NCI-H446 treated with DMSO at 0.1 percent for 48 hours (cell line): ENCODE results near the gene NES.

Experiments
- DNase-seq: peaks from one replicate; lab custom pipeline; 2025; lab: John Stamatoyannopoulos, UW

NES gene

DNA sequence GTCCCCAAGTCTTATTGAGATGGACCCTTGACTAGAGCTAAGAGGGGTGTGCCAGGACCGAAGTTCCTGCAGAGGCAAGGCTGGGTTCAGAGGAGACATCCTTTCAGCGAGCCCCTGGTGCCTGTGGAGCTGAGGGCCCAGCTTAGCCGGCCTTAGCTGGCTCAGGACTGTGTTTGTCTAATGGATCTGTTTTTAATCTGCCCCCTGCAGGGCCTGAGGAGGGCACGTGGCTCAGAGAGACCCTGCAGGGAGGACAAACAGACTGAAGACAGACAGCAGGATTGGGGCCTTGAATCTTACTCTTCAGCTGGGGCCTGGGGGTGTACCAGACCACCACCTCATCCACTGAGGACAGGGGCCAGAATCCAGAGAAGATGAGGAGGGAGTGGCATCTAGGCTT, 26.5 kb upstream of the NES start:
- no peak for DNase-seq

DNA sequence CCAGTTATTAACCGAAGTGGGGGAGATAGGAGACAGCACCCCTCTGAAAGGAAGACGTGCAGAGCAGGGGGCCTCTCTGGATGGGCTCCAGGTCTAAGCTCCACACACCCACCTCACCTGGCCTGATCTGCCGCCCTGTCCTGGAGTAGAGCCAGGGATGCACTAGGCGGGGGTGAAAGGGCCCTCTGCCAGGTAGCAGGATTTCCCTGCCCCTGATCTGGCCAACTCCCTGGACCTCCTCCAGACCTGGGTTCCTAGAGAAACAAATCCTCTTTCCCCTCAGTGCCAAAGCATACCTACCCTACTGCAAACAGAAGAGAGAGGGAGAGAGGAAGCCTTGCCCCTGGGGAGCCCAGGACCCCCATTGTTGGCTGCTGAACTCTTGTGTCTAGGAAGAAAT, 26.1 kb upstream of the NES start:
- no peak for DNase-seq

DNA sequence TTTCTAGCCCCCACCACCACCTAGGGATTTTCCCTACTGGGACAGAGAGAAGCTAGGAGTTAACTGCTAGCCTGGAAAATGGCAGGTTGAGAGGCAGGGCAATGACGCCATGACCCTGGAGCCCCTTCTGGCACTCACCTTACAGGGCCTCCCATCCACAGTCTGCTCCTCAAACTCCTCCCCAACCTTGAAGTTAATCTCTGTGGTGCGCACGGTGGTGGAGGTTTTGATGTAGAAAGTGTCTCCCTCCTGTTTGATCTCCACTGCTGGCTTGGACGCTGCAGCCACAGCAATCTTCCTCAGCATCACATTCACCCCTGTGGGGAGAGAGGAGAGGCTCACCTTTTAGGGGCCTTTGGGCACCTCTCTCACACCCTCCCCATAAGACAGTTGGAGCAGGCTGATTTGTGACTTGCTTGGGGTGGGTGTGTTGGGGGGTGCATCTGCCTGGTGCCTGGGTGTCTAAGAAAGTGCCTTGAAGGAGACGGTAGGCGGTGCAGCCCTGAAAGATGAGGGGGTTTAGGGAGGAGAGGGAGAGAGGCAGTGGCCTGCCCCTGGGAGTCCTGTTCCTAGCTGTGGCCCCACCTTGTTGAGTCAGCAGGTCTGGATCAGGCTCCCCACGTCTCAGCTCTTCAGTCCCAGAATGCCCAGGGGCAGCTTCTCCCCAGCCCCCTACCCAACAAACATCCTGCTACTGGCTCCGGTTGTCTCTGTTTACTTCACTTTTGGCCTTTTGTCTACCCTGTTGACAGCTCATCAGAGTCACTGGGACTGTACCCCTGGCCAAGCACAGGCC, 23.7 kb upstream of the NES start:
- DNase-seq: no peak

DNA sequence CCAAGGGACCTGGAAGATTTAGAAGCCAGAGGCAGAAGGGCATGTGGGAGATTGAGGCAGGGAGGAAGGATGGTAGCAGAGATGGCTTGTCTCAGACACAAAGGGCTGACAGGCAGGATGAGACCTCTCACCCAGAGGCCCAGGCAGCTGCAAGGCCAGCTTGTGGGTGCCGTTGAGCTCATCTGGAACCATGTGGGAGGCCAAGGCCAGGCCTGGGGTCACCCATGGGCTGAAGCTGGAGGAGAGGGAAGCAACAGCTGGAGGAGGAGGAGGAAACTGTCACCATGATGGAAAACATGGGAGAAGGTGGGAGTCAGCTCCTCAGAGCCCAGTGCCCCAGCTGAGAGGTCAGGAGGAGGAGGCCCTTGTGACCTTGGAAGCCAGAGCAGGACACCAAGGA, 21.8 kb upstream of the NES start:
- DNase-seq: no peak

DNA sequence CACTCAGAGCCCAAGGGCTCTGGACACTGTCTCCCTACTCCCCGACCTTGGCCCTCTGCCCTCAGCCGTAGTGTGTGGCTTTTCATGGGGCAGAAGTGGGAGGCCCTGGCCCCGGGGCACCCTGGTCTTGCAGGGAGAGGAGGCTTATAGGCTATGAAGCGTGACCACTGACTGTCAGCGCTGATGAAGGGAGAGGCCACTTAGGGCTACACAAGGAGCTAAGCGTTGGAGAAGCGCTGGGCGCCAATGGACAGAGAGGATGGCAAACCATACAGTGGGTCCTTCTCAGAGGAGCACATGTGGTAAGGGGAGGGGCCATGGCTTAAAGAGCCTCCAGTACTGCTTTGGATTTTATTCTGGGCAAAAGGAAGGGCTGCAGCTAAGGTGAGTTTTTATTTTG, 20.3 kb upstream of the NES start:
- DNase-seq: no peak

DNA sequence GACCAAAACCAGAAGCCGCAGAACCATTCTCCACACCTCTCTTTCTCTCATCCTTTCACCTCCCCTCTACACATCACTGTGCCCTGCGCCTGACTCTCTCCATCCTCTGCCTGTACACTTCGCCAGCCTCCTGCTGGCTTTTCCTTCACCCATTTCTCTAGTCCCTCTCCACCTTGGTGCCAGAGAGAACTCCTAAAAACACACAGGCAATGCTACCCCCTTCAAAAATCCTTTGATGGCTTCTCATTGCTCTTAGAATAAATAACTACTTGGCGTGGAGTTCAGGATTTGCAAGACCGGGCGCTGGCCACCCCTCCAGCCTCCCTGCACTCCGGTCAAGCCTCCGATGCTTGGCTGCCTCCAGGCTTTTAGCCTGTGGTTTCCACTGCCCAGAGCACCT, 19.5 kb upstream of the NES start:
- no peak for DNase-seq

DNA sequence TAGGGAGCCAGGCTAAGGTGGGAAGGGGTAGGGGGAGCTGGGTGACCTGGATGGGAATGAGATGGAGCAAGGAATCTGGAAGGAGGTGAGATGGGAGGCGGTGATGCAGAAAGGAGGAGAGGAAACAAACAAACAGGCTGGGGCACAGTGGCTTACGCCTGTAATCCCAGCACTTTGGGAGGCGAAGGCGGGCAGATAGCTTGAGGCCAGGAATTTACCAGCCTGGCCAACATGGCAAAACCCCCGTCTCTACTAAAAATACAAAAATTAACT, 17.4 kb upstream of the NES start:
- no peak for DNase-seq

DNA sequence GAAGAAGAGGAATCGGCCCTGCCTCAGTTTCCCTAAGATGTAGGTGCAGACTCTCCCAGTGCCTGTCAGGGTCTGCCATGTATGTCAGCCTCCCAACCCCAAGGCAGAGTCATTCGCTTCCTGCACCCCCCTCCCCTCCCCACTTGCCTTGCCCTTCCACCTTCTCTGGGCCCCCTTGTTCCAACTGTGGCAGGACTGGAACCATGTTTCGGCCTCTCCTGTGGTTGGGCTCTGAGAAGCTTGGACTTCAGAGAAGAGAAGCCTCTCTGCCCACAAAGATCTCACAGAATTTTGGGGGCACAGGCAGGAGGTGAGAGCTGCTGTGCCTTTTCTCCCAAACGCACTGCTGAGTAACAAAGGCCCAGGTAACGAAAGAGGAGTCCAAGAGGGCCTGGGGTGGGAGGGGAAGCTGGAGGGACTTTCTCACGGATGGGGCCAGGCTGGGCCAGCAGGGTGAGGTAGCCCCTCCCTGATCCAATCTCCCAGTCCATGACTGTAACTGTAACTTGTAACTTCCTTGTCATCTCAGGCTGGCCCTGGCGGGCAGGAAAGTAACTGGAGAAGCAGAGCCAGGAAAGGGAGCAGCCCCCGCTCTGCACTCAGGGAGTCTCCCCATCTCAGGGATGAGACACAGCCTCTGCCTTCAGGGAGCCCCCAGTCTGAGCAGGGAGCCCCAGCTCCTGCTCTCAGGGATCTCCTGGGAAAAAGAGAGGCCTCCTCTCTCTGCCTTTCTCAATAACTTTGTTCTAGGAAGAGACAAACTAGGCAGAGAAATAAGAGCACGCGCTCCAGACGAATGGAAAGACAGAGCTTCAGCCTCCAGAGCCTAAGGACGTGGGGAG, 16.9 kb upstream of the NES start:
- DNase-seq: no peak

DNA sequence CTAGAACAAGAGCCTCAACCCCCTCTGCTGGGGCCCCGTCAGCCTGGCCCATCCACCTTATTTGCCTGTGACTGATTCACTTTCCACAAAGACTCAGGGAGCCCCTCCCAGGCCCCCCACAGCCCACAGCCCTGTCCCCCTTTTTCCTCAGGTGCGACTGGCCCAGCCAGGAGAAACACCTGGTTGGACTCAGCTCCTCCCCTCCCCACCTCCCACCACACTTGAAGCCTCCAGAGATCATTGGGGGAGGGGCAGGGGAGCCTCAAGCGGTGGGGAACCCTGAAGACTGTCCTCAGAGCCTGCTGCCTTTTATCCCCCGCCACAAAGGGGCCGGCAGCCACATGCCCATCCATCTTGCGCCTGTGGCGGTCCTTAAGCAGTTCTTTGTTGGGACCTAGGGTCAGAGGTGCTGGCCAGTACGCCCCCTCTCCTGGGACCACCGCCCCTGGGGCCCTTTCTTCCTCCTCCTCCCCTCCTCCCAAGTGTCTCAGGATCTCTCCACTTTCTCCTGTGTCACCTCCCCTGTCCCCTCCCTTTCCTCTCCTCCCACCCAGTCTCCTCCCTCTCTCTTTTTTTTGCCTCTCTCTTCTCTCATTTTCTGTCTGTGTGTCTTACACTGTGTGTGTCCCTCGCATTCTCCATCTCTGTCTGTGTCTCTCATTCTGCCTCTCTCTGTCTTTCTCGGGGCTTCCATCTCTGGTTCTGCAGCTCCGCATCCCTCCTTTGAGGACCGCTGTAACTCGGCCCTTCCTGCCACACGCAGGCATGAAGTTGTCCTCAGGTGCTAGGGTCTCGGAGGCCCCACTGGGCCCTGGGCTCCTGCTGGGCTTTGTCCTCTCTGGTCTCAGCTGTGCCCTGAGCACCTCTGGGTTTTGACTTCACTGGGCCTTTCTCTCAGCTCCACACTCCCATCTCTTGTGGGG, 16.0 kb upstream of the NES start:
- DNase-seq: no peak

DNA sequence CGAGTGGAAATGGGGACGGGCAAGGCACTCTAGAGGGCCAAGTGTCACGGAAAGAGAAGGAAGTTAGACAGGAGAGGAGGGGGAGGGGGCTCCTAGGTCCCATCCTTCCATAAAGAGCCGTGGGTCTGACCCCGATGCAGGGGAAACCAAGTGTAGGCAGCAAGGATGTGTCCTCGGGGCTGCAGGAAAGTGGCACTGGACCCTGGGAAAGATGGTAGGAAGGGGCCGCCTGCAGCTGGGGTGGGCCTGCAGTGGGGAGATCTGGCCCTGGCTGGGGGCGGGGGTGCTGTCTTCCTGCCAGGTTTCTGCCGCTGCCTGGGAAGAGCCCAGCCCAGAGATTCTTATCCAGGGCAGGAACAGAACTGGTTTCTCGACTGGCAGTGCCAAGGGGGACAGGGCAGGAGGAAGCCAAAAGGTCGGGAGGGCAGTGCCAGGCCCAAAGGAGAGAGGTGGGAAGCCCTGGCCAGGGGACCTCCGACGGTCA, 15.3 kb upstream of the NES start:
- no peak for DNase-seq

DNA sequence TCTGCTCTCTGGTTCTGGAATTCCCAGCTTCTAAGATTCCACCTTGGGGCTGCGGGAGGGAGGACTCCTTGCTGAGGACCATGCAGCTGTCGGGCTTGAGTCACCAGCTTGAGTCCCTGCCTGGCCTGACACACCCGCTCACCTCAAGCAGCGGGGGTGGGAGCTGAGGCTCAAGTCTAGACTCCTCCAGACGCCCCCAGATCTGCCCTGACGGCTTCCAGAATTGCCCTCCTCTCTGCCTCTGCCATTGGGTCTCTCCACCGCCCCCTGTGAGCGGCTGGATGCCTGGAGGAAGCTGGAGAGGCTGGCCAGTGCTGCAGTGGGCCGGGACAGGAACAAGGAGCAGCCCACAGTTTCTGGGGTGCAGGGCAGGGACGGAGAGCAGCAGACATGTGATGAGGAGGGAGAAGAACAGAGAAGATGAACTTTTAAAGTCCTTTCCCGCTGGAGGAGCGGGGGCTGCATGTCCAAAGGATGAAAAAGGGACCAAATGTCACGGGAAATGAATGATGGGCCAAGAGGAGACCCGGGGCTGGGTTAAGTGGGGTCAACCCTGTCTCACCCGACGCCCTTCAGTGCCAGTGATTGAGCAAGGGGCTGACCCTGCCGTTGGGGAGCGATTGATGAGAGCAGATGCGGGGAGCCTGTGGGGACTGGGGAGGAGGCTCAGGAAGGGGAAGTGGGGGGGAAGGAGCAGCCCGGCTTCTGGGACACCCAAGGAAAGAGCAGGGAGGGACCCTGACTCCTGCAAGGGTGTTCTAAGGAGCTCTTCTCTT, 14.6 kb upstream of the NES start:
- DNase-seq: no peak

DNA sequence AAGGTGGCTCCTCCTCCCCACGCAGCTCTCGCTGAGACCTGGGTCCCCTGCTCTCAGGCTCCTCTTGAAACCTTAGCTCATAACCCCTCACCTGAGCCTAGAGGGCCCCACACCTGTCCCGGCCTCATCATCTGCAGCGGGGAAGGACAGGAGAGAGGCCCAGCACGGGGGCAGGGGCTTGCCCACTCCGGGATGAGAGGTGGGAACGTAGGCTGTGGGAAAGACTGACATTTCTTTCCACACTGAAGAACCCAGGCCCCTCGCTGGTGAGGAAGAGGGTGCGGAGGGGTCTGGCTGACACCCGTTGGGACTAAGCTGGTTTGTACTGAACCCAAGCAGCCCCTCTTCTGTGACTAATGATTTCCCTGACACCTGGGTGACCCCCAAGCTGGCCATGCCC, 14.0 kb upstream of the NES start:
- DNase-seq: no peak

DNA sequence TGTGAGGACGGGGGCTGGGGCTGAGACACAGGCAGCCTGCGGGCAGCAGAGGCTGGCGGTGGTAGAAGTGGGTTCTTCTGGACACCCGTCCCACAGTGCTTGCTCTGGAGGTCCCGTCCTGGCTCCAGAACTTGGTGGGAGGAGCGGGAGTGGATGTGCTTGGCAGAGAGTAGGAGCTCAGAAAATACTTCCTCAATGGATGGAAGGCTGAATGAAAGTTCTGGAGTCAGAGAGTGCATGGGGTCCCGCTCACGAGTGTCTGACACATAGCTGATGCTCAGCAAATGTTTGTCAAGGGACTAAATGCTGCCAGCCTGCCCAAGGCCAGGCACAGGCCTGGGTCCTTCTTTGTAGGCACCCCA, 13.4 kb upstream of the NES start:
- no peak for DNase-seq

DNA sequence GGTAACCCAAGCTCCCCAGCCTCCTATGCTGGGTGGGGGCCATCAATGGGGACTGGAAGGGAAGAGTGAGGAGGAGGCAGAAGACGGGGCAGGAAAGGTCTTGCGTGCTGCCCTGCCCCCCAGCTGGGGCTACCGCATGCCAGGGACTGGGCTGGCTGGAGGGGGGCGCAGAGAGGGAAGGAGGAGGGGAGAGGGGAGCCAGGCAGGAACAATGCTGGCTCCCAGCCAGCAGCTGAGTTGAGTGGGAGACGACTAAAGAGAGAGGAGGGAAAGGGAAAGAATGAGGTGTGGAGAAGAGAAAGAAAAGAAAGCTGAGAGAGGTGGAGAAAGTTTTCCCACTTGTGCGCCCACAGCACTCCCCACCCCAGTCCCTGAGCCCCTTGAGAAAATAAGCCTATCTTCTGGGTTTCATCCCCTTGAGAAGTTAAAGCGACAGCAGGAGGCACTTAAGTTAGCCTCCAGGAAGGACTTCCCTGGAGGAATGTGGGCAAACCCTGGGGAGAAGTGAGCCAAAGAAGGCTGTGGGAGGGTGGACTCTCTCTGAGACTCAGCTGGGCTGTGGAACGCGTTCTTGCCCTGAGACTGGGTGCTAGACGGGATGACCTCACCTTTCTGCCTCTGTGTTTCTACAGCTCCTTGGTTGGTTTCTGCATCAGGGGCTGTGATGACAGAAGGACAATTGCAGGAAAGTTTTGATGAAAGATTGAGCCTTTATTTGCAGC, 12.9 kb upstream of the NES start:
- DNase-seq: no peak

DNA sequence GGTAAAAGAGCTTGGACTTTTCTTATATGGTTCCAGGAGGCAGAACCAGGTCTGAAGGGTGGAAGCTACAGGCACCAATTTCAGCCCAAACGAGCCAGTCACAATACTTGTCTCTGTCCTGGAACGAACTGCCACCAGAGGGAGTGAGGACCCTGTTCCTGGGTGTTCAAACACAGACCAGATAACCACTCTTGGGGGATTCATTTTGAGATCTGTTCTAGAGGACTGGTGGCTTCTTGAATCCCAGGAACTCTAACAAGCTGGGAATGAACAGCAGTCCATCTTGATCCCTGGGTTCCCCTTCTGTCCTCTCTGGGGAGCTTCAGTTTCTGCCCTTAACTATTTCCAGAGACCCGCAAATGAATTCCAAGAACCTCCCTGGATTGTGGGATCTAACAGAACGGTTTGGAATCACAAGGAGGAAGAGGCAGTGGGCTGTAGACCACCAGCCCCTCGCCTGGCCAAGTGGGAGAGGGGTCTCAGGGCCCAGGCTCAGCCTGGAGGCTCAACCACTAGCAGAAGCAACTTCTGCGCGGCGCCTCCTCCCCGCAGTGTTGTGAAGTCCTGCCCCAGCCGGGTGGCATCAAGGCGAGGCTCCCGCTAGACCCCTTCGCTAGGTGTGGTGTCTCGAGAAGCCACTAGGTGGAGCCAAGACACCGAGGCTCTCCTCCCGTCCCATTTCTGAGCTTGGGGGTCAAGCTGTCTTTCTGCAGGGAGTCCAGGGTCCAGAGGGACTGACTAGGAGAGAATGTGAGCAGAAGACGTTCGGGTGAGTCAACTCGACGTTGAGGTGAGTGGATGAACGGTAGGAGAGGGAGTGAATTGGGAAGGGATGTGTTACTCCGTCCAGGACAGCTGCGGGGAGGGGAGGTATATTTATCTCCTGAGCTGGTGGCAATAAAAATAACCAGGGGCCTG, 12.1 kb upstream of the NES start:
- DNase-seq: peak; percentile 67

DNA sequence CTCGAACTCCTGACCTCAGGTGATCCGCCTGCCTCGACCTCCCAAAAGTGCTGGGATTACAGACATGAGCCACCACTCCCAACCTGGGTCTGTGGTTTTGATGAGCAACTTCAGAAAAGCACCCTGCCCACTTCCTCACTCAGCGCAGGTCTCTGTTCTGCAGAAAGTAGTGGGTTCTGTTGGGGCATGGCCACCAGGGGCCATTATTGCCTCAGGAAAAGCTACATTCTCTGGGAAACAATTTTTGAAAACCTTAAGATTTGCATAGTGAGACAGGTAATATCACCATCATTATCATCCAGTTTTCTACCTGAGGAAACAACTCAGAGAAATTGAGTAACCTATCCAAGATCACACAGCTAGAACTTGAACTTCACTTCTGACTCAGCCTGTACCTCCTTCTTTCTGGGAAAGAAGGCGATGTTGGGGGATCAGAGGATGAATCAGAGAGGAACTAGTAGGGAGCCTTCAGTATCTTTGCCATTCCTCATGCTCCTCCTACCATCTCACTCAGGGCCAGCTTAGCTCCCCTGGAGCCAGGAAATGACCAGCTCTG, 7.1 kb upstream of the NES start:
- DNase-seq: no peak

DNA sequence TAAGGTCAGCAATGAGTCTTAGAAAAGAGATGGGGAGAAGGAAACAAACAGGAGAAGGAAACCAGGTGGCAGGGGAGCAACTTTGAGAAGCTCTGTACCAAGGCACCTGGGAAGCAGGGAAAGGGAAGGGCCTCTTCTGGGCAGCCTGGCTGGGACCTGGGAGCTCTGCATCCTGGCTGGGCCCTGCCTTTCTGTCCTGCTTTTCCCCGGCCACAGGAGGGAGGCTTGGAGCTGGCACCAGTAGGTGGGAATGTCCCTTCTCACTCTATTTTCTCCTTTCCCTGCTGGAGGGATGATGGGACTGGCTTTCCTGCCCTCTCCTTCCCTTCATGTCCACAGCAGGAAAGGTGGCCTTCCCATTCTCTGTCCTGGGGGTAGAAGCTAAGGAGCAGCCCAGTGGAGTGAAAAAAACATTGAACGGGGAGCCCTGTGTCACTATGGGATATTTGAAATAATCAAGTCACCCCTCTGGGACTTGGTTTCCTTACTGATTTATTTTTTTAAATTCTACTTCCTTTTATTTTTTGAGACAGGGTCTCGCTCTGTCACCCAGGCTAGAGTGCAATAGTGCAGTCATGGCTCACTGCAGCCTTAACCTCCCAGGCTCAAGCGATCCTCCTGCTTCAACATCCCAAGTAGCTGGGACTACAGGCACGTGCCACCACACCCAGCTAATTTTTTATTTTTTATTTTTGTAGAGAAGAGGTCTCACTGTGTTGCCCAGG, 5.1 kb upstream of the NES start:
- DNase-seq: no peak

DNA sequence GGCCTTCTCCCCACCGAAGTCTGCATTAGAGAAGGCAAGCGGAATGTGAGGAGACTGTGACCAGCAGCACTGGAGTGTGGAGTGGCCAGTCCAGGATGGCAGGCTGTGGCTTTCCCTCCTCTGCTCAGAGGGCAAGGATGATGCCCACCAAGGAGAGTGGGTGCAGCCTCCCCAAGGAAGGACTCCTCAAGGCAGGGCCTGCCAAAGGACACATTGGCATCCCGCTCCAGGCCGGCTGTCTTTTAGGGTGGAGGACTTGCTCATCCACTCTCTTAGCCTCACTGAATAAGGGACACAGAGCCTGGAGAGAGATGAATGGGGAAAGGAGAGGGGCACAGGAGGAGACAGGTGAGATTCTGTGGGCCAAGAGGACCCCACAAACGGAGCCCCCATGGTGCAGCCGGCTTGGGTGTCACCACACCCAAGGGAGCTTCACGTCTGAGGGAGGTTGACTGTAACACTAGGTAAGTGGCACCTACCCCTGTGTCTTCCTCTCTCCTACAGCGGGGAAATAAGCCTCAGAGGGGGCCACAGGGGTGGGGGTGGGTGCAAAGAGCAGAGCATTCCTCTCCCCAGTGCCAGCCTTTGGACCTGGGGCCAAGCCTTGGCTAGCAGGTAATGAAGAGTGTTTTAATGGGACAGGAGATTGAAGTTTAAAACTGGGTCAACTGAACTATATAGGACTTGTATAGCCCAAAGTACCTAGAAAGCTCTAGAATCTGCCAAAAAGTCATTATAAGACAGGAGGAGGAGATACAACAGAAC, 4.2 kb upstream of the NES start:
- no peak for DNase-seq
